ENCODE results near the gene GSN. TPM values are rescaled to one million over a fixed set of nuclear protein-coding genes. Genes with fewer than 3 reads are reported as not detected.

The GSN gene
- total and polyA plus RNA-seq, 4 donors, result 133 to 468 (median 233) TPM

DNA sequence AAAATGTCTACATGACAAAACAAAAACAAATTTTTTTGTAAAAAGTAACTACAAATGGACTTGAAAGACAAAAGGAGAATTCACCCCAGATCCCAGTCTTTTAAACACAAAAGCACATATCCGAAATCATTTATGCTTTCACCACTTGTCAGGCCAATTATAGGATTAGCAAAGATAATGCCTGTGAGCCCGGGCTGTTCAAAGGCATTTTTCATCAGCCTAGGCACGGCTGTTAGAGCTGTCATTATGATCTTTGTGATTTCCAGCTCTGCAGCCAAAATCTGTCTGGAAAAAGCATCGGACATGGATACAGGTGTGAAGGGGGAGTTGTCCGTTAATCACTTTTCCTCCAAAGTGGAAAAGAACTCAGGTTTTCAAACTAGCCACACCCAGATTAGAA lies 42.7 kb upstream of the GSN start:
- ATAC-seq (ENCODE audit: insufficient read depth, low FRiP score), result no peak
- WGBS, 2 donors, result 85 to 88% methylated on average over 5 of the region's 5 CpGs
- no peak for DNase-seq
- peaks cover 0 to 3% (median 0%) of the 10 kb centered on the region in 5 donors for H3K4me1 ChIP-seq (ENCODE audit: control insufficient read depth in 5 of 5, insufficient read depth in 5 of 5, low read length in 5 of 5)
- H3K36me3 ChIP-seq (ENCODE audit: control insufficient read depth in 4 of 4, insufficient read depth in 4 of 4, low read length in 4 of 4), result no peaks in the 10 kb centered on the region
- no peak overlapping the region for H3K9ac ChIP-seq (ENCODE audit: insufficient read depth in 1 of 2, low read length in 2 of 2)
- no peaks in the 10 kb centered on the region for H3K9me3 ChIP-seq (ENCODE audit: control insufficient read depth in 4 of 4, insufficient read depth in 3 of 4, low read length in 3 of 4)
- no peaks in the 10 kb centered on the region for H3K27me3 ChIP-seq (ENCODE audit: control insufficient read depth in 3 of 3, insufficient read depth in 3 of 3, low read length in 2 of 3)
- H3K4me3 ChIP-seq, result no peak overlapping the region
- no peak overlapping the region for H3K27ac ChIP-seq (ENCODE audit: low read depth in 1 of 2, low read length in 1 of 2)
- TF ChIP-seq, protein P1, sequence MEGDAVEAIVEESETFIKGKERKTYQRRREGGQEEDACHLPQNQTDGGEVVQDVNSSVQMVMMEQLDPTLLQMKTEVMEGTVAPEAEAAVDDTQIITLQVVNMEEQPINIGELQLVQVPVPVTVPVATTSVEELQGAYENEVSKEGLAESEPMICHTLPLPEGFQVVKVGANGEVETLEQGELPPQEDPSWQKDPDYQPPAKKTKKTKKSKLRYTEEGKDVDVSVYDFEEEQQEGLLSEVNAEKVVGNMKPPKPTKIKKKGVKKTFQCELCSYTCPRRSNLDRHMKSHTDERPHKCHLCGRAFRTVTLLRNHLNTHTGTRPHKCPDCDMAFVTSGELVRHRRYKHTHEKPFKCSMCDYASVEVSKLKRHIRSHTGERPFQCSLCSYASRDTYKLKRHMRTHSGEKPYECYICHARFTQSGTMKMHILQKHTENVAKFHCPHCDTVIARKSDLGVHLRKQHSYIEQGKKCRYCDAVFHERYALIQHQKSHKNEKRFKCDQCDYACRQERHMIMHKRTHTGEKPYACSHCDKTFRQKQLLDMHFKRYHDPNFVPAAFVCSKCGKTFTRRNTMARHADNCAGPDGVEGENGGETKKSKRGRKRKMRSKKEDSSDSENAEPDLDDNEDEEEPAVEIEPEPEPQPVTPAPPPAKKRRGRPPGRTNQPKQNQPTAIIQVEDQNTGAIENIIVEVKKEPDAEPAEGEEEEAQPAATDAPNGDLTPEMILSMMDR (IDR thresholded peaks at IDR 0.05; ENCODE audit: control extremely low read depth, extremely low read depth), result no peak

DNA sequence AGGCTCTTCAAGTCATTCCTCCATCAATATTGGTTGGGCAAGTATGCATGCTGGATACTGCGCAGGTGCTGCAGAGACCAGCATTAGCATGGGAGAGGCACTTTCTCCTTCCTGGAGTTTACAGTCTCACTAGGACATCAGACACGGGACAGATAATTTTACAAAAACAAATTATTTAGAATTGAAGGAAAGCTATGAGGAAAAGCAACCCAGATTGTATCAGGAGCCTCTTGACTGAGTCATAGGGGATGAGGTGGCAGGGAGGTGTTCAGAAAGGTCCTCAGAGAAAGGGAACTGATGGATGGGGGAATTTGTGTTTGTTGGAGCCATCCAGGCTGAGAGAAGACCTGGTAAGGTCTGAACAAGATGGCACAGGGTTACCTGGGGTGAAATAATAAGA lies 41.8 kb upstream of the GSN start:
- H3K27me3 ChIP-seq (ENCODE audit: control insufficient read depth in 3 of 3, insufficient read depth in 3 of 3, low read length in 2 of 3), result no peaks in the 10 kb centered on the region
- no peak overlapping the region for H3K27ac ChIP-seq (ENCODE audit: low read depth in 1 of 2, low read length in 1 of 2)
- H3K4me1 ChIP-seq (ENCODE audit: control insufficient read depth in 5 of 5, insufficient read depth in 5 of 5, low read length in 5 of 5), result peaks cover 0 to 3% (median 0%) of the 10 kb centered on the region in 5 donors
- no peak for ATAC-seq (ENCODE audit: insufficient read depth, low FRiP score)
- no peak for DNase-seq
- 85 to 91% methylated on average over 2 of the region's 2 CpGs for WGBS, 2 donors
- H3K9me3 ChIP-seq (ENCODE audit: control insufficient read depth in 4 of 4, insufficient read depth in 3 of 4, low read length in 3 of 4), result no peaks in the 10 kb centered on the region
- H3K36me3 ChIP-seq (ENCODE audit: control insufficient read depth in 4 of 4, insufficient read depth in 4 of 4, low read length in 4 of 4), result no peaks in the 10 kb centered on the region
- H3K9ac ChIP-seq (ENCODE audit: insufficient read depth in 1 of 2, low read length in 2 of 2), result no peak overlapping the region
- no peak overlapping the region for H3K4me3 ChIP-seq
- TF ChIP-seq, protein P1 (IDR thresholded peaks at IDR 0.05; ENCODE audit: control extremely low read depth, extremely low read depth), result no peak

DNA sequence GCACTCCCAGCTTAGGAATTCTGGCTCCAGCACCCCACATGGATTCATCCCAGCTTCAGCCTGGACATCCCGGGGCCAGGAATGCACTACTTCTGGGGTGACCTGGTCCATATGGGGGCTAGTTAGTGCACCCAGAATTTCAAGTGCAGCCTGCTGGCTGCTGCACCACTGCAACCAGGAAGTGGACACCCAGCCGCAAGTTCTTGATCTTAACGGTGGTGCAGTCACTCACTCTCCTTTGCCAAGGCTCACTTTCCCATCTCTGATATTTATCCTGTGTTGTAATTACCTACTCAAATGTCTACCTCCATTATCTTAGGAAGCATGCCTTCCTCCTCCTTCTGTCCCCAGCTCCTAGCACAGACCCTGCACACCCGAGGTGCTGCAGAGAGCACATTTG lies 40.1 kb upstream of the GSN start:
- Histone ChIP-seq H3K27ac (ENCODE audit: low read depth in 1 of 2, low read length in 1 of 2) (no peak overlapping the region), H3K4me1 (ENCODE audit: control insufficient read depth in 5 of 5, insufficient read depth in 5 of 5, low read length in 5 of 5) (peaks cover 0 to under 1% (median 0%) of the 10 kb centered on the region in 5 donors), H3K9me3 (ENCODE audit: control insufficient read depth in 4 of 4, insufficient read depth in 3 of 4, low read length in 3 of 4) (no peaks in the 10 kb centered on the region), H3K36me3 (ENCODE audit: control insufficient read depth in 4 of 4, insufficient read depth in 4 of 4, low read length in 4 of 4) (no peaks in the 10 kb centered on the region), H3K27me3 (ENCODE audit: control insufficient read depth in 3 of 3, insufficient read depth in 3 of 3, low read length in 2 of 3) (no peaks in the 10 kb centered on the region), H3K9ac (ENCODE audit: insufficient read depth in 1 of 2, low read length in 2 of 2) (no peak overlapping the region), H3K4me3 (no peak overlapping the region)
- ATAC-seq (ENCODE audit: insufficient read depth, low FRiP score), result no peak
- WGBS, 2 donors, result 46 to 57% methylated on average over 4 of the region's 4 CpGs
- no peak for DNase-seq
- TF ChIP-seq, protein P1 (IDR thresholded peaks at IDR 0.05; ENCODE audit: control extremely low read depth, extremely low read depth), result no peak

DNA sequence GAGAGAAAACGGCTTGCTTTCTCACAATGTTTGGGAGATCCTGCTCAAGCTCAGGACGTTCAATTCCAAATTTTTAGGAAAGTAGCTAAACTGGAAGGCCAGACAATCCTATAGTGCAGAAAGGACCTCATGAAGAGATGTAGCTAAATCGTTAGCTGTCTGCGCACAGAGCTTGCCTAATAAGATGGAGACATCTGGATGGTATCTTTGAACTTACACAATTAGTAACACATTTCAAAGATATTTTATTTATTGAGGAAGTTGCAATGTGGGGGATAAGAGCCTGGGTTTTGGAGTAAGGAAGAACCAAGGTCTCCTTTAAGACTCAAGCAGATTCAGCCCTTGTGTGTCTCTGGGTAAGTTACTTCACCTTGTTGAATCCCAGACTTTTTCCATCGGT lies 37.7 kb upstream of the GSN start:
- peaks cover 0 to 2% (median 0%) of the 10 kb centered on the region in 5 donors for H3K4me1 ChIP-seq (ENCODE audit: control insufficient read depth in 5 of 5, insufficient read depth in 5 of 5, low read length in 5 of 5)
- no peak overlapping the region for H3K4me3 ChIP-seq
- H3K36me3 ChIP-seq (ENCODE audit: control insufficient read depth in 4 of 4, insufficient read depth in 4 of 4, low read length in 4 of 4), result no peaks in the 10 kb centered on the region
- TF ChIP-seq, protein P1 (IDR thresholded peaks at IDR 0.05; ENCODE audit: control extremely low read depth, extremely low read depth), result no peak
- ATAC-seq (ENCODE audit: insufficient read depth, low FRiP score) (no peak), DNase-seq (no peak)
- no peaks in the 10 kb centered on the region for H3K9me3 ChIP-seq (ENCODE audit: control insufficient read depth in 4 of 4, insufficient read depth in 3 of 4, low read length in 3 of 4)
- 60 to 81% methylated on average over 5 of the region's 5 CpGs for WGBS, 2 donors
- no peaks in the 10 kb centered on the region for H3K27me3 ChIP-seq (ENCODE audit: control insufficient read depth in 3 of 3, insufficient read depth in 3 of 3, low read length in 2 of 3)
- no peak overlapping the region for H3K27ac ChIP-seq (ENCODE audit: low read depth in 1 of 2, low read length in 1 of 2)
- H3K9ac ChIP-seq (ENCODE audit: insufficient read depth in 1 of 2, low read length in 2 of 2), result no peak overlapping the region
